Fibroblast of pulmonary artery (primary cell): ENCODE measurements around the gene TTC28.

Source experiments
- DNase-seq: peaks from one replicate; pipeline ENCODE4 v3.0.0-alpha.2; 2010; ENCODE audit warnings: low read depth
- H3K4me3 ChIP-seq: replicated peaks from 2 replicates; pipeline ENCODE4 v1.5.1; 2011; ENCODE audit warnings: low read depth, mild to moderate bottlenecking, control low read depth, low read length, moderate library complexity
- CTCF ChIP-seq: IDR thresholded peaks from 2 replicates; pipeline ENCODE4 v1.5.1; 2011; ENCODE audit warnings: mild to moderate bottlenecking, control low read depth, low read length, inconsistent platforms; ENCODE audit errors: missing control alignments

Gene TTC28

DNA sequence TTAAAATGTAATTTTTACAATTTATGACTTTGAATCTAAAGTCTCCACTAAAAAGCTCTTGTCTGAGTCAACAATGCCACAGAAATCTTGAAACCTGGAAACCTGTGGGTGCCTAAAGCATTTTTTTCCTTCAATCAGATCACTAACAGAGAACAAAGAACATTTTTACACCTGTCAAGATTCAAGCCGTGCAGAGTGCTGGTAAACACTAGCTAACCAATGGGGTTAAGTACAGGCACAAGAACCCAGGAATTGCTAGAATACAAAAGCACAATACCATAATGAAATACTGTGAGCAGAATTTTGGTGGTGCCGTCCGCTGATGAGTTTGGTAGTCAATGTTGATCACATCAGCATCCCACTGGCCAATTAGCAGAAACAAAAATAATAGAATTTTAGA, 380.3 kb downstream of the TTC28 start:
- no peak overlapping the region for H3K4me3 ChIP-seq
- DNase-seq, result no peak
- no peak for TF ChIP-seq CTCF

- DNase-seq, result no peak
- no peak for TF ChIP-seq CTCF
- no peak overlapping the region for H3K4me3 ChIP-seq
These were observed 382.1 kb downstream of the TTC28 start for GRCh38 chr22:28297504-28297903.

- TF ChIP-seq CTCF, result no peak
- H3K4me3 ChIP-seq, result no peak overlapping the region
- DNase-seq, result no peak
These were observed 383.2 kb downstream of the TTC28 start for GRCh38 chr22:28296452-28296851.

- no peak overlapping the region for H3K4me3 ChIP-seq
- DNase-seq, result peak; percentile 26
- TF ChIP-seq CTCF, result no peak
These were observed 396.5 kb downstream of the TTC28 start for GRCh38 chr22:28283068-28283654.

GRCh38 chr22:28282405-28283067, 397.1 kb downstream of the TTC28 start:
- DNase-seq, result peak; percentile 35
- TF ChIP-seq CTCF, result no peak
- no peak overlapping the region for H3K4me3 ChIP-seq

DNA sequence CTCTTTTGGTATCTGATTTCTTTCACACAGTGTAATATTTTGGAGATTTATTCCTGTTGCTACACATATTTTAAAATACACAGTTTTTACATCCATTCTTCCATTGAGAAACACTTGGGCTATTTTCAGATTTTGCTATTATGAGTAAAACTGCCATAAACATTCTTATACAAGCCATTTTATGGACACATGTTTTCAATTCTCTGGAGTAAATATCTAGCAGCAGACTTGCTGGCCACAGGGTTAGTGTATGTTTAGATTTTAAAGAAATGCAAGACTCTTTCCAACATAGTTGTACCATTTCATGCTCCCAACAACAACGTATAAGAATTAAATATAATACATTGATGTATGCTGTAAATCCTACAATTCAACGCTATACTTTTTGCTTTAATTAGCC, 399.8 kb downstream of the TTC28 start:
- no peak overlapping the region for H3K4me3 ChIP-seq
- no peak for TF ChIP-seq CTCF
- no peak for DNase-seq

GRCh38 chr22:28269277-28269676, 410.4 kb downstream of the TTC28 start:
- no peak overlapping the region for H3K4me3 ChIP-seq
- TF ChIP-seq CTCF, result no peak
- DNase-seq, result no peak
